OCI-M1 (cell line): Measurements from ENCODE around the gene TMEM63A.

Experiments
- DNase-seq: peaks from one replicate; lab custom pipeline; 2025; lab: John Stamatoyannopoulos, UW

TMEM63A gene

GRCh38 chr1:225866061-225866837, 15.9 kb downstream of the TMEM63A start:
- DNase-seq = peak; percentile 74

DNA sequence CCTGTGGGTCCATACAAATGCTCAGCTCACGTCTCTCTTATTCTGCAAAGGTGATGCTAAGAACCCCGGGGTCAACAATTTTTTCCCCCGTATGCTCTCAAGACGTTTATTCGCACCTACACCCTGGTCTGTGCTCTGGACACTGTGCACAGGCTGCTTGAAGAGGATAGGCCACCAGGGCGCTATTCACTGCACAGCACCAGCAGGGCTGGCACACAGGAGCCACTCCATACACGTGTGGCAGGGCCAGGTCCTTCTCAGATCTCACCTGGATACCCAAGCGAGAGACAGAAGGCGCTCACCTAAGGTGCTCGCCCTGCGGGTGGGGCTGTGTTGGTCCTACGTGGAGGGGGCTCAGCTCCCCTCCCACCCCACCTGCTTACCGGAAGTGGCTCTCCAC, 16.7 kb downstream of the TMEM63A start:
- no peak for DNase-seq

DNA sequence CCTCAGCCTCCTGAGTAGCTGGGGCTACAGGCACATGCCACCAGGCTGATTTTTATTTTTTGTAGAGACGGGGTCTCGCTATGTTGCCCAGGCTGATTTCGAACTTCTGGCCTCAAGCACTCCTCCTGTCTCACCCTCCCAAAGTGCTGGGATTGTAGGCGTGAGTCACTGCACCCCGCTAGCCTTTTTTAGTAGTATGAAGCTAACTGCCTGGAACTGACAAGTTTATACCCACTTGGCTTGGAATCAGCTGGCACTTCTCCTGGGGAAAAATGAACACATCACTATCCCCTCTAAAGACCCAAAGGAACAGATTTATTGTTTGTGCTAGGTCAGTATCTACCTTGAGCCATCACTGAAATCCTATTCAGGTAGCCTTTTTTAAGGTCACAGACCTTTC, 19.0 kb downstream of the TMEM63A start:
- no peak for DNase-seq

DNA sequence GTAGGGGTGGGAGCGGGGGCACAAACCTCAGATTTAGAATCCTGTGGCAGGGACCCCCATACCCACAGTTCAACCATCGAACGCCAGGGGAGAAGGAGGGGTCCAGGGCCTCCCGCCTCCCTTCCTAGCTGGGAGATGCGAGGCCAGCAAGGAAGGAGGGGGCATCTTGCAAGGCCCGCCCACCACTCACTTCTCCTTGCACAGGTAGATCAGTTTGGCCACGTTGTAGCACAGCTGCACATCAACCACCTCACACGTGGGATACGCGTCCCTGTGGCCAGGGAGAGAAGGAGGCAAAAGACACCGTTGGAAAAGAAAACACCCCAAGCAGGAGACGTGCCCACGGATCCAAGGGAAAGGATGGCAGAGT, 19.6 kb downstream of the TMEM63A start:
- DNase-seq = no peak

DNA sequence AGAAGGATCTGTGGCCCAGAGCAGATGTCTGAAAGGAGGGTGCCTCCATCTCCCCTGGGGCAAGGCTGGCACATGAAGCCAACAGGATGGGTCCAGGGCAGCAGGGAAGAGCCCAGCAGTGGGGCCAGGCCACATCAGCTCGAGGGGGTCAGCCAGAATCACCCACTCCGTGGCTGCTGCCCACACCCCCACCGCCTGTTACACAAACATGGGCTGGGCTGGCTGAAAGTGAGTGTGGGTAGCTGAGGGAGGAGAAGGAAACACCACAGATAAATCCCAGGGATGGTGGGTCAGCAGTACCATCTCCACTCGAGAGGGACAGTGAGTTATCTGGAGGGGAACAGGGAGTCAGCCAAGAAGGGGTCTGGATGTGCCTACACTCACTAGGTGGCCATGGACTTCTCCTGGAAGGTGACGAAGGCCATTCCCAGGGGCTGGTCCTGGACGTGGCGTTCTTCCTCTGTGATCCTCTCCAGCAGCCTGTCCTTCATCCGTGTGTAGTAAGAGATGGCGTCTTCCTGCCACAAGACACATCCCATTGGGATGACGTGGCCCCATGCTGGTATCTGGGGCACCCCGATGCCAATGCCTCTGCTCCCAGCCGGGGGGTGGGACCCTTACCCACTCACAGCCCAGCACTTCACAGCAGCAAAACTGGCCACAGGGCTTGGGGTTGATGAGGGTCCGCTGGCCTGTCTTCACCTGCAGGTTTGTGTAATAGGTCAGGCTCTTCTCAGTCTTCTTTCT, 20.2 kb downstream of the TMEM63A start:
- DNase-seq = no peak

GRCh38 chr1:225860876-225861441, 21.2 kb downstream of the TMEM63A start:
- DNase-seq = no peak

- no peak for DNase-seq
These were observed 22.1 kb downstream of the TMEM63A start for GRCh38 chr1:225860107-225860506.

DNA sequence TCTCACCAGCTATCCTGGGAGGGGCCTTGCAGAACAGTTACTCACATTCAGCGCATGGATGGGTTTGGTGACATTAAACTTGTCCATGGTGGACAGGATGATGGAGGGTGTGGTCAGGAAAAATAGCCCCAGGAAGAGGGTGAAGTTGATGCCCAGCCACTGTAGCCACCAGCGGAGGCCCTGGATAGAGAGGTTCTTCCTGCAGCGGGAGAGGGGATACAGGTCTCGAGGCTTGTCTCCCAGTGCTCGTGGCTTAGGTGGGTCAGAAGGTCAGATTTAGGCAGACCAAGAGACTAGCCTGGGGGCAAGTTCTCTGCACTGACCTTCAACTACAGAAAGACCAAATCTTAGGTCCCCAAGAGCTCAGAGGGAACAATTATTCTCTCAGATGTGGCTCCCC, 23.0 kb downstream of the TMEM63A start:
- no peak for DNase-seq

DNA sequence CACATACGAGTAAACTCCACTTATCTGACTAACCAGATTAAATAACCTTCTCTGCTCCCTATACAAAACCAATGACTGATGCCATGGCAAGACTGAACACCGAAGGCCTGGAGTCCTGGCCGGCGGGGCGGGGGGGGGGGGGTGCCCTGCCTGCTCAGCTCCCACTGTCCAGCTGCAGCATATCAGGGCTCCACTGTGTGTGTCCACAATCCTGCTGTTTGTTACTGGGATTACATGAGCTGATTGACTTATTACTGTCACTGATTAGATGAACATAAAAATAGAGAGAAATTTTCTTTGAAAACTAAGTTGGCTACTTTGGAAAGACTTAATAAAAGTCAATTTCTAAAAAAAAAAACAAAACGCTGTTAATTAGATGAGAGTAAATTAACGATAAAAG, 24.9 kb downstream of the TMEM63A start:
- no peak for DNase-seq

GRCh38 chr1:225855503-225856300, 26.5 kb downstream of the TMEM63A start:
- DNase-seq = no peak

DNA sequence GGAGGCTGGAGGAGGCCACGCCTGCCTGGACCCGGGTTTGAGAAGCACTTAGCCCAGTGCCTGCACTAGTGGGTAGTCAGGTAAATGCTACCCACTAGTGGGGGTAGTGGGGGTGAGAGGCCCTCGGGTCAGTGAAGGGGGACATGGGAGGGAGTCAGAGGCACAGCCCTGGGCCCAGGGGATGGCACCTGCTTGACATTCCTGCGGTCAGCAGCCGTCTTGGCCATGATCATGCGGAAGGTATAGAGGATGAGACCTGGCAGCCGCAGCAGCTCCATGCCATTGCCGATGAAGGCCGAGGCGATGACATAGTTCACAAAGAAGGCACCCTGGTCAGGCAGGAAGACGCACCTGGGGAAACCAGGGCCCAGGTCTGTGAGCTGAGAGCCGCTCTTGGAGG, 28.7 kb downstream of the TMEM63A start:
- DNase-seq = no peak

GRCh38 chr1:225852413-225853124, 29.6 kb downstream of the TMEM63A start:
- no peak for DNase-seq

DNA sequence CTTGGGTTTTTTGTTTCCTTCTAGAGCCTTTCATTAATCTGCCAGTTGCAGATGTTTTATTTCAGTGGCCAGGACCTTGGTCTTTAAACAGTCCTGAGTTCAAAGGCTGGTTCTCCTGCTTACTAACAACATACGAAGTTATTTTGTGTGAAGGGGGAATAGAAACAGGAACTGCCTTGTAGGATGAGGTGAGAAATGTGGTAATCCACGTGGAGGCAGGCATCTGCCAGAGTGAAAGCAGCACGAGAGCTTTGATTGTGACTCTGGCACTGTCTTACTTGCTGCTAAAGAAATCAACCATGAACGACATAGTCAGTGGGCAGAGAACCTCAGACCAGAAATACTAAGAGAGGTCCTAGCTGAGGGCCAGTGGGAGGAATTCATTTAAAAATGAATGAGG, 30.4 kb downstream of the TMEM63A start:
- DNase-seq = peak; percentile 20

GRCh38 chr1:225850370-225850769, 31.8 kb downstream of the TMEM63A start:
- no peak for DNase-seq

GRCh38 chr1:225849925-225850324, 32.3 kb downstream of the TMEM63A start:
- peak; percentile 61 for DNase-seq

GRCh38 chr1:225848030-225848955, 33.9 kb downstream of the TMEM63A start:
- DNase-seq = no peak

- no peak for DNase-seq
These were observed 34.6 kb downstream of the TMEM63A start for GRCh38 chr1:225847610-225848009.

DNA sequence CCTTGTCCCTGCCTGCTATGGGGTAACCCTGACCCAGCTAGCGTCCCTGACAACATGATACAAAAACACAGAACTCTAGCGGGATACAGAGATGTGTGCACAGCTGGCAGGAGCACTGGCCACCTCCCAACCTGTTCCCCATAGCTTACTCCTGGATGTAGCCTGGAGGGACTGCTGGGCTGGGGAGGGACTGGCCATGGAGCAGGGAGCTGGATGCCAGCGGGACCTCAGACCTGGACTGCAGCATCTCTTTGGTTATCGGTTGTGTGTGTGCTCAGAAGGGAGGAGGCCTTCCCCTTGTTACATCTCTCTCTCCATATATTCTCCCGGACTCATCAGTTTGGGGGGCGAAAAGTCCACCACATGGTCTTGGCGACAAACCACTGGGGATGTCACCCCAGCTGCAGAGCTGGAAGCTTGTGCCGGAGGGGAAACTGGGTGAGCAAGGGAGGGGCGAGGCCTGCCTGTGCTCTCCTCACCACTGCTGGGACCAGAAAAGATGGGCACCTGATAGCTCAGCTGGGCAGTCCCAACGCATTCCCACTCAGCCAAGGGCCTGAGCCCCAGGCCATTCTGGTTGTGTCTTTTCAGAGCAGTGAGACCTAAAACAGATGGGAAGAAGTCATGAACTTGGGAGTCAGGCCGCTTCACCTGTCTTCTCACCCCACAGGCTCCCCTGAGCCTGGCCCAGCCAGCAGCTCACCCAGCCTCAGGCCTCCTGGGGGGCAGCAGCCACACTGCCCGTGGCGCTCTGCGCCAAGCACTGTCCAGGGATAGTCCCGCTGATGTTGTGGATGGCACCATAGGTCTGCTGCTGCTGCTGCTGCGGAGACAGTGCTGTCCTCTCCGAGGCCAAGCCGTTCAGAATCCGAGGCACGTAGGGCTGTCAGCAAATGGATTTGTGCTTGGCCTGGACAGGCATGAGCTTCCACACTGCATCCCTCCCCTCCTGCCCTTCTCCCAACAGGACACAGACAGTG, 35.6 kb downstream of the TMEM63A start:
- DNase-seq = no peak

DNA sequence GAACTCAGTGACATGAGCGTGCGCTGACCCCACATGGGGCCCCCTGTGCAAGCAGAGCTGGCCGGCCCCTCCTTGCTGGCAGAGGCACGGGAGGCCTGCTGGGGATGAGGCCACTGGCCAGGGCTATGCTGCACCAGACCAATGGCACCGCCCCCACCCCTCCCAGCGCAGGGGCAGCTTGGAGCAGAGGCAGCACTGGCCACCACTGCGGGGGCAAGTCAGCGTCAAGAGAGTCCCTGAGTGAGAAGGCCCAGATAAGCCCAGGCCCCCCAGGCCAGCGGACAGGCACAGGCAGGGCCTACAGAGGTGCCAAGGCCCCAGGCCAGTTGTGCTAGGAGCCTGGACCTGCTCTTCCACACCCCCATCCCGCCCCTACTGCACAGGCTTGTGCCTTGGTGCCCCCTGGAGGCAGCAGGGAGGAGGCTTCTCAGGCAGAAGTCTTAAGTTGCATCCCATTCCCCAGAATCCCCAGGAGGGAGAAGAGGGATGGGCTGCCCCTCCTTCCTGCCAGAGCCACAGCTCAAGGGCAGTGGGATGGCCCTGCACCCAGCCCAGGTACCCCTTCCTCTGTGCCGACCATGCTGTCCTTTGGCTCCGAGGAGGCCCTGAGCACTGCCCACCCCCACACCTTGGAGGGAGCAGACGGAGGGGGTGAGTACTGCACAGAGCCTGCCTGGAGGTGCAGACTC, 36.5 kb downstream of the TMEM63A start:
- DNase-seq = peak; percentile 63
